ENCODE results near the gene ADRB1. TPM values are rescaled to one million over a fixed set of nuclear protein-coding genes. Genes with fewer than 3 reads are reported as not detected.

The ADRB1 gene
- total RNA-seq, 1 experiment from 2014 or later: 1.3 TPM

DNA sequence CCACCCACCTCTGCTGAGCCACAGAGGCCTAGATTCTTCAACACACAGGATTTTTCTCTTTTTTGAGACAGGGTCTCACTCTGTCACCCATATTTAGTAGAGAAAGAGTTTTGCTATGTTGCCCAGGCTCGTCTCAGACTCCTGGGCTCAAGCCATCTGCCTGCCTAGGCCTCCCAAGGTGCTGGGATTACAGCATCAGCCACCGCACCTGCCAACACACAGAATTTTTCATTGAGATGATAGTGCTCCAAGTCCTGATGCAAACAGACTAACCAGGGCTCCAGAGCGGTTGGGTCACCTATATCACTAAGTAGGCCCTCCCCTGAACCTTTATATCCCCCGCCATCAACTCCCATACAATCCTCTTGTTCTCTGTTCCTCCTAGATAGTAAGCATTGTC is 24.4 kb upstream of the ADRB1 start:
- Histone ChIP-seq H3K27me3 (replicated peaks) (no peaks in the 10 kb centered on the region), H3K9me3 (replicated peaks) (no peaks in the 10 kb centered on the region), H3K4me3 (no peak overlapping the region), H3K36me3 (no peaks in the 10 kb centered on the region), H3K4me1 (replicated peaks) (no peaks in the 10 kb centered on the region; the same call in 1 of the 2 replicates), H3K27ac (no peak overlapping the region)
- no peak for DNase-seq (ENCODE audit: low read depth in 1 of 2, low spot score in 2 of 2)

DNA sequence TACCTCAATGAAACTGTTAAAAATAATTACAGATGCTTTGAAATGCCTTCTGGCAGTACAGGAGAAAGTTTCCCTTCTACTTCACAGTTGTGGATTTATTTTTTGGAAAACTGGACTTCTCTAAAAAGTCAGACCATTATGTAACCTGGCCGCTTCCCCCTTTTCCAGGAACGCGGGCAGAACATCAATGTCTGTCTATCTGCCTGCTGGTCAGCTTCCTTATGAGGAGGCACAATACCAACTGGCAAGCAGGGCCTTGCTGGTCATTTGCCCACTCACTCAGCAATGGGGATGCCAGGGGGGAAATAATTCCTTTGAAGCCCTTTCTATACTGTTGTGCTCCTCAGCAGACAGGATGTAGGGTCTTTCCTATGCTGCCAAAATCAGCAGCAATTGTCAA is 22.5 kb upstream of the ADRB1 start:
- no peaks in the 10 kb centered on the region for H3K27me3 ChIP-seq (replicated peaks)
- DNase-seq (ENCODE audit: low read depth in 1 of 2, low spot score in 2 of 2): no peak
- peaks cover 17% of the 10 kb centered on the region for H3K4me1 ChIP-seq (replicated peaks)
- H3K4me3 ChIP-seq: no peak overlapping the region
- H3K36me3 ChIP-seq: no peaks in the 10 kb centered on the region
- no peaks in the 10 kb centered on the region for H3K9me3 ChIP-seq (replicated peaks)
- H3K27ac ChIP-seq: no peak overlapping the region

DNA sequence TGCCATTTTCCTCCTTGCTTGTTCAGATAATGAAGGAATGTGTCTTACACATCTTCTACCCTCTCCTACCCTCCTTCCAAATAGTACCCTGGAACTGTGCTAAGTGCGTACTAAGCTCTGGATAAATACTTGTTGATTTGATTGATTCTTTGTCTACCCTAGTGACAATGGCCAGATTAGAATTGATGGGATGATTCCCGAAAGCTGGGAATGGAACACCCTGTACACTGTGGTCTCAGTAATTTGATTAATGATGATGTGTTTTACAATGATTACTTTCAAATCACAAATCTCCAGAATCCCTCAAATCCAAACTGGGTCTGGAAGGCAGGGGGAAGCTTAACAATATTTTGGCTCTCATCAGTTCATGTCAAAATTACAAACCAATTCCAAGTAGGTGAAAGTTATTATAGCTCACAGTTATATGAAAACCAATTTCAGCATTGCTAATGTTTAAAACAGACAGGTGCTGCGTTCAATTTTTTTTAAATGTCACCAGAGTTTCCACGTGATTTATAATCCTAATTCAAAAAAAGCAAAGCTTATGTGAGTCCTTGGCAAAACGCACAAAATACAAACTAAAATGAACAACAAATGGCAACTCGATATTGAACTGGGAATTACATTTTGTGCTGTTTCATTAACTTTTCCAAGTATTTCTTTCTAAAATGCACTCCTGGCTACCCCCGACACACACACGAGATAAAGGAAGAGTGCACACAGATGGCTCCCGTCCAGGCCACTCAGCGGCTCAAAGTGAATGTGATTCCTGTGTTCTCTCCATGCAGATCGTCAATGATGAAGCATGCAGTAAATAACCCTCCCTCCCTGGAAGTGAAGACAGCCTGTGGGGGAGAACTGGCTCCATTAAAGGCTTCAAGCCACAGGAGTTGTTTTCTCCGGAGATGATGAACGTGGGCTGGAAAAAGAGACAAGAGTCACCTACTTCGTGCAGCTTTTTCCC is 21.7 kb upstream of the ADRB1 start:
- Histone ChIP-seq H3K27ac (no peak overlapping the region), H3K36me3 (no peaks in the 10 kb centered on the region), H3K4me3 (no peak overlapping the region), H3K9me3 (replicated peaks) (no peaks in the 10 kb centered on the region), H3K4me1 (replicated peaks) (peaks cover 26% of the 10 kb centered on the region), H3K27me3 (replicated peaks) (no peaks in the 10 kb centered on the region)
- no peak for DNase-seq (ENCODE audit: low read depth in 1 of 2, low spot score in 2 of 2)

DNA sequence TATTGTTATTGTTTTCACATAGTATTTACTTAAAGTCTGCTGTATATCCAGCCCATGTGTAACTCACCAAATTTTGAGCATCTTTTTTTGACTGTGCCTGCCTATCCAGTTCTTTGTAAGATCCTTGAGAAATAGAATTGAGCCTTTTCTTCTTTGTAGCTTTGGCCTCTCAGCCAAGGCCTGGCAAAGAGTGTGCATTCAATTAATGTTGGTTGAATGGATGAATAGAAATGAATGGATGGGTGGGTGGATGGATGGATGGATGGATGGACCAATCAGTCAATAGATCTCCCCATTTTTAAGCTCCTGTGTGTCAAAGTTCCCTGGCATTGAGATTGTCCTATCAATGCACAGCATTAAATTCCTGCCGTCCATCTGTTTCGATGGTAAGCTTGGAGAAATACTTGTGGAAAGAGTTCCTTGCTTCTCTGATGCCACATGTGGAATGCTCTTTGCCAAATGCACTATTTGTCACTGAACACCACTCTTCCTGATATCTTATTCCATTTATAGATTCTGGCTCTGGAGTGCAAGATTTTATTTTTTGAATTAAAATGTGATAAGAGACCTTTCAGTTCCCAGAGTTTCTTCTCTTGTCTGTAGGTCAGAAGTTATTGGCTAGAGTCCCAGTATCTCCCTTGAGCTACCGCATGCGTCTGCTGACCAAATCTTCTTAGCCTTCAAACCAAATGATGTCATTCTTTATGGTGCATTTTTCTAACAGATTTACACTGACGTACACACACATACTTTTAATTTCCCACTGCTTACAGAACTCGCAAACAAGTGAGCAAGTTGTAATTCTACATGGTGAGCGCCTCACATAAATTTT is 20.7 kb upstream of the ADRB1 start:
- H3K9me3 ChIP-seq (replicated peaks): no peaks in the 10 kb centered on the region
- H3K4me3 ChIP-seq: no peak overlapping the region
- H3K27ac ChIP-seq: no peak overlapping the region
- H3K4me1 ChIP-seq (replicated peaks): peaks cover 35% of the 10 kb centered on the region
- no peak for DNase-seq (ENCODE audit: low read depth in 1 of 2, low spot score in 2 of 2)
- no peaks in the 10 kb centered on the region for H3K36me3 ChIP-seq
- no peaks in the 10 kb centered on the region for H3K27me3 ChIP-seq (replicated peaks)

DNA sequence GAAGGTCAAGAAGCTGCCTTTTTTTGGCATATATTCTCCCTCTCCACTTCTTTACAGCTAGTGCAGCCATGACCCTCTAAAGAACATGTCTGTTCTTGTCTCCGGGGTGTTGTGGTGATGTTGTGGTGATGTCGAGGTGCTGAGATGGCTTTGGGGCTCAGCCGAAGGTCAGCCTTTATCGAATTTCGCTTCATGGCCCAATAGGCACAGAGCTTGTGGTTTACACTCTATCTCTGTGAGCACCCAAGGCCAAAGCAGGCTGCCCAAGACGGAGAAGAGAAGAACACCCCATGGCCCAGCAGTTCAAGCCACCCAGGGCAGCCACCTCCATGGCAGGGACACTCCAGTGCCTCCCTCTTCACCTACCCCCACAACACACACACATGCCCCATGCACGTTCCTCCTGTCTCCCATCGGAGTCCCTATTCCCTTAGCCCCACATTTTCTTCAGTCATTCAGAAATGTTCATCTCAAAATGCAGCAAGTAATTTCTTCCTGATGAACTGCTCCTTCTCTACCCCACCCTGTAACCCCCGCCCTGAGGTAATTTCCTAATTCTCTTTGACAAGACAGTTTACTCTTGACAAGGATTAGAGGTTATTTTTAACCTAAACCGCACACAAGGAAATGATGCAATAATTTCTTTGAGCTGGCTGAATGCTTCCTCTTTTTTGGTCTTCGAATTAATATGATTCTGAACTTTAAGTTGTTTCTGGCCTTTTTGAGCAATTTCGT is 18.6 kb upstream of the ADRB1 start:
- Histone ChIP-seq H3K4me1 (replicated peaks) (peaks cover 35% of the 10 kb centered on the region), H3K9me3 (replicated peaks) (no peaks in the 10 kb centered on the region), H3K36me3 (no peaks in the 10 kb centered on the region), H3K27me3 (replicated peaks) (no peaks in the 10 kb centered on the region), H3K27ac (peak overlapping the region; percentile 94), H3K4me3 (no peak overlapping the region)
- peak in 1 of 2 experiments; percentile 33 for DNase-seq (ENCODE audit: low read depth in 1 of 2, low spot score in 2 of 2)

DNA sequence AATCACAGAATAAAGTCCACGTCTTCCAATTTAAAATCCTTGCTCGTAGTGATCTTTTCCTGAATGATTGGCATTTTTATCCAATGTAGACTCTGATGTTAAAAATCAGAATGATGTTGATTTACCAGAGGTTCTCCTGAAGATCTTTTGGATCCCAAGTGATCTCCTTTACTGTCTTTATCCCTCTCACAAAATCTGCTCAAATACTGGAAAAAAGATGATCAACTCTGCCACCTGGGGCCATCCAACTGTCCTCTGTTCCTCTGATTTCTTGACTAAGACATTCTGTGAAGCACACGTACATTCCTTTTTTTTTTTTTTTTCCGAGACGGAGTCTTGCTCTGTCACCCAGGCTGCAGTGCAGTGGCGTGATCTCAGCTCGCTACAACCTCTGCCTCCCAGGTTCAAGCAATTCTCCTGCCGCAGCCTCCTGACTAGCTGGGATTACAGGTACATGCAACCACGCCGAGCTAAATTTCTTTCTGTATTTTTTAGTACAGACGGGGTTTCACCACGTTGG is 18.0 kb upstream of the ADRB1 start:
- Histone ChIP-seq H3K27me3 (replicated peaks) (no peaks in the 10 kb centered on the region), H3K36me3 (no peaks in the 10 kb centered on the region), H3K9me3 (replicated peaks) (no peaks in the 10 kb centered on the region), H3K4me1 (replicated peaks) (peaks cover 35% of the 10 kb centered on the region), H3K27ac (peak overlapping the region; percentile 94), H3K4me3 (no peak overlapping the region)
- DNase-seq (ENCODE audit: low read depth in 1 of 2, low spot score in 2 of 2): no peak

DNA sequence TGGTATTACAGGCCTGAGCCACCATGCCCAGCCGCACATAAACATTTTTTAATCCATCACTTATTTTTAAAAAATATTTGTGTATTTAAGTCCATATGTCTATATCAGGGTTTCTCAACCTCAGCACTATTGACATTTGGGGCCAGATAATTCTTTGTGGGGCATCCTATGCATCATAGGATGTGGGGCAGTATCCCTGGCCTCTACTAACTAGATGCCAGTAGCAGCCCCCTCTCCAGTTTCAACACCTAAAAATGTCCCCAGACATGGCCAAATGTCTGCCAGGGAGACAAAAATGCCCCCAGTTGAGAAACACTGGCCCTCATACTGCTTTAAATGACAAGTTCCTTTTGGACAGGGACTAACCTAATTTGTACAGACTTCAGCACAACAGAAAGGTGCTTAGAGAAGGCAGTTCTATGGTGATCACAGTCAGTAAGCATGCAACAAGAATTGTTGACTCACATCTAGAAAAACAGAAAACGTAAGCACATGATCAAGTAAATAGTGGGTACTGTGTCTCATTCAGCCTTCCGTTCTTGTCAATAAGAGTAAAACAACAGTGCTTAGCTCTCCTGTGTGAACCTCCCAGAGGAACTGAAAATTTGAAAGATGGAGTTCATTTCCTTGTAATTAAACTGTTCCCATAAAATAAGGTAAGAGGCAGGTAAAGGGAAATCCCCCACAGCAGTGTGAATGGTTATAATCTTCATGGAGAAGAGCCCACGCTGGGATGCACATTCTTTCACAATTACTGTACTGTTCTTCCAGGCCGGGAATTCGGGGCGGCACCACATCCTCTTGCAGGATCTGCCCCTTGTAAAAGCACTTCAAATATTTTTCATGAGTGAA is 17.3 kb upstream of the ADRB1 start:
- DNase-seq (ENCODE audit: low read depth in 1 of 2, low spot score in 2 of 2): peak; percentile 89 to 96
- H3K27me3 ChIP-seq (replicated peaks): no peaks in the 10 kb centered on the region
- H3K4me1 ChIP-seq (replicated peaks): peaks cover 40% of the 10 kb centered on the region
- peak overlapping the region; percentile 94 for H3K27ac ChIP-seq
- no peaks in the 10 kb centered on the region for H3K36me3 ChIP-seq
- H3K9me3 ChIP-seq (replicated peaks): no peaks in the 10 kb centered on the region
- no peak overlapping the region for H3K4me3 ChIP-seq

DNA sequence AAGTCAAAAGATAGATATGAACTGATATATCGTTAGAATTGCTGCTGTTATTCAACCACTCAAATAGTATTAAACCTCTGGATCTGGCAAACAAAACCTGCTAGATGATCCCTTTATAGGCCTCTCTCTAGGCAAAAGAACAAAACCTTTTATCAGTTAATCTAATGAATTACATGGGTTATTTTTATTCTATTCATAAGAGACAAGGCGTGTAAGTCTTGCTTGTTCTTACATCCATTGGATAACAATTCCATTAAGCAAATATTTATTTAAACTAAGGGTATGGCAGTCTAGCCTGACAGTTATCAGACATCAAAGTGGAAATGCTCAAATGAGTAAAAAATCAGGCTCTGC is 16.6 kb upstream of the ADRB1 start:
- no peak for DNase-seq (ENCODE audit: low read depth in 1 of 2, low spot score in 2 of 2)
- no peaks in the 10 kb centered on the region for H3K9me3 ChIP-seq (replicated peaks)
- no peak overlapping the region for H3K4me3 ChIP-seq
- peak overlapping the region; percentile 94 for H3K27ac ChIP-seq
- no peaks in the 10 kb centered on the region for H3K36me3 ChIP-seq
- no peaks in the 10 kb centered on the region for H3K27me3 ChIP-seq (replicated peaks)
- peaks cover 43% of the 10 kb centered on the region for H3K4me1 ChIP-seq (replicated peaks)

DNA sequence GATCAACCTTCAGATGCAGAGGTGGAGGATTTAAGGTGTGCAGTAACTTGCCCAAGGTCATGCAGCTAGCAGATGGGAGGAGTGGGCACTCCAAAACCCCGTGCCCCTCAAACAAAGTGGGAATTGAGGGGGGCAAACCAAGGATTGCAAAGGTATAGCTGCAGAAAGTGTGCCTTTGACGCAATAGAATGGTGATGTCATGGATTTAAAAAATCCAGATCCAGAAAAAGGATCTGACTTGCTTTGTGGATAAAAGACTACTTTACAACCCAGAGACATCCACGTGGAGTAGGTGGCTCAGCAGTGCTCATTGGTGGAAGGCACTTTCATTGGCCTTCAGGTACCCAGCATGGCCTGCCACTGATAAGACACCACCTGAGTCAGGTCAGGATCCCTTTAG is 15.7 kb upstream of the ADRB1 start:
- Histone ChIP-seq H3K27me3 (replicated peaks) (no peaks in the 10 kb centered on the region), H3K4me1 (replicated peaks) (peaks cover 43% of the 10 kb centered on the region), H3K36me3 (no peaks in the 10 kb centered on the region), H3K9me3 (replicated peaks) (no peaks in the 10 kb centered on the region), H3K27ac (peak overlapping the region; percentile 94), H3K4me3 (no peak overlapping the region)
- DNase-seq (ENCODE audit: low read depth in 1 of 2, low spot score in 2 of 2): no peak

DNA sequence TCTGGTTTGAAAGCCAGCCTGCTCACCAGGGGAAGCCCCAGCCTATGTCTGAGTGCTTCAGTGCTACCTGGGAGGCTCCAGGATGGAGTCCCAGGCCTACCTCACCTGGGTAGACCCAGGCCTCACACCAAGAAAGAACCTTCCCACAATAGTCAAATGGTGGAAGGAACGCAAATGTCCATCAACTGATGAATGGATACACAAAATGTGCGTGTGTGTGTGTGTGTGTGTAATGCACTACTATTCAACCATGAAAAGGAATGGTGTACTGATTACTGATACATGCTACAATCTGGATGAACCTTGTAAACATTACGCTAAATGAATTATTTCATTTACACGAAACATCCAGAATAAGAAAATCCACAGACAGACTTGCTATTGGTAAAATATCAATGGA is 15.2 kb upstream of the ADRB1 start:
- no peaks in the 10 kb centered on the region for H3K27me3 ChIP-seq (replicated peaks)
- DNase-seq (ENCODE audit: low read depth in 1 of 2, low spot score in 2 of 2): no peak
- no peaks in the 10 kb centered on the region for H3K9me3 ChIP-seq (replicated peaks)
- peaks cover 43% of the 10 kb centered on the region for H3K4me1 ChIP-seq (replicated peaks)
- H3K4me3 ChIP-seq: no peak overlapping the region
- no peaks in the 10 kb centered on the region for H3K36me3 ChIP-seq
- H3K27ac ChIP-seq: no peak overlapping the region

DNA sequence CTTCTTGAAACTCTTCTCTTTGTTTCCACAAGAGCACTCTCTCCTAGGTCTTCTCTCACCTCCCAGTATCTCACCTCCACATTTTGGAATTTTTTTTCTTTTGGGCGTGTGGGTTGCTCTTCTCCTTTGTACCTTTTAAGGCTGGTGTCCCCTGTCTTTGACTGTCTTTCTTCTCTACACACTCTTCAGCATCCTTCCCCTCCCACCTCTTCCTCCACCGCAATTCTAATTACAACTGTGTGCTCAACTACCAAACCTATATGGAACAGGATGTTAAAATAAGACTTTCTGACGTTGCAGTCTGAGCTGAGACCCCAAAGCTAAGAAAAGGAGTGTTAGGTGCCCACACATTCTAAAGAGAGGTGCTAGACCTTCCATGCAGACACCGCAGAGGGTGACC is 14.0 kb upstream of the ADRB1 start:
- Histone ChIP-seq H3K4me1 (replicated peaks) (peaks cover 41% of the 10 kb centered on the region), H3K27me3 (replicated peaks) (no peaks in the 10 kb centered on the region), H3K4me3 (no peak overlapping the region), H3K36me3 (no peaks in the 10 kb centered on the region), H3K9me3 (replicated peaks) (no peaks in the 10 kb centered on the region), H3K27ac (no peak overlapping the region)
- DNase-seq (ENCODE audit: low read depth in 1 of 2, low spot score in 2 of 2): no peak

DNA sequence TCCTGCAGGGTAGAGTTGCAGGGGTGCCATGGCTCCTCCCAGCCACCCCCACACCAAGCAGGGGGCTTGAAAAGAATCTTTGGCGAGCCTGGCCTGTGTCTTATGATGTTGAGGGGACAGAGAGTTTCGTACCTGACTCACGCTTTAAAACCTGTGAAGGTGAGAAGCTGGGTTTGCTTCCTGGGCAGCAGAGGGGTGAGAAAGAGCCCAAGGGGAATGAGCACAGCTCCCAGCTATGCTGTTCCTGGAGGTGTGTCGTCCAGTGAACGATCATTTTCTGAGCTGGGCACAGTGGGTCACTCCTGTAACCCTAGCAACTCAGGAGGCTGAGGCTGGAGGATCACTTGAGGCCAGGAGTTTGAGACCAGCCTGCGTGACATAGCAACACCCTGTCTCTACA is 13.5 kb upstream of the ADRB1 start:
- Histone ChIP-seq H3K36me3 (no peaks in the 10 kb centered on the region), H3K27ac (no peak overlapping the region), H3K27me3 (replicated peaks) (no peaks in the 10 kb centered on the region), H3K4me3 (no peak overlapping the region), H3K9me3 (replicated peaks) (no peaks in the 10 kb centered on the region), H3K4me1 (replicated peaks) (peaks cover 41% of the 10 kb centered on the region)
- DNase-seq (ENCODE audit: low read depth in 1 of 2, low spot score in 2 of 2): no peak

Data from SJSA1 (cell line).